CD14-positive monocyte (primary cell): ENCODE results near the gene CDC14B. TPM values are rescaled to one million over a fixed set of nuclear protein-coding genes. Genes with fewer than 3 reads are reported as not detected.
"Not testable (repeated sequence)": the region's sequence is repeated elsewhere in the genome, so short reads cannot be mapped to it uniquely, and the experiment has no call there.

Experiments used
- DNase-seq, 3 donors: peaks; one replicate each; pipeline ENCODE4 v3.0.0-alpha.2; 2011 to 2022
- H2AFZ ChIP-seq: 2 replicates; pipeline ENCODE4 v1.6.0; 2012; ENCODE audit warnings: mild to moderate bottlenecking, low read depth, low read length, inconsistent platforms; ENCODE audit not compliant: insufficient read depth, poor library complexity, severe bottlenecking
- H3K27ac ChIP-seq, 2 donors: 1 replicate in 1 of 2; 2 replicates in 1 of 2; pipeline ENCODE4 v1.5.1; 2012 to 2013; ENCODE audit warnings: low read length in 2 of 2, control low read depth in 1 of 2, inconsistent platforms in 1 of 2, low read depth in 1 of 2, mild to moderate bottlenecking in 1 of 2
- H3K27me3 ChIP-seq, 2 donors: one replicate each; pipeline versions ENCODE4 v1.6.0 to v1.6.1; 2011 to 2013; ENCODE audit warnings: low read length in 2 of 2; ENCODE audit not compliant: control insufficient read depth in 2 of 2, insufficient read depth in 2 of 2
- H3K36me3 ChIP-seq, 2 donors: replicated peaks in 1 of 2; 1 replicate in 1 of 2; 2 replicates in 1 of 2; pipeline versions ENCODE4 v1.5.1 to v1.6.1; 2012 to 2013; ENCODE audit warnings: low read length in 2 of 2, control low read depth in 1 of 2, inconsistent platforms in 1 of 2, mild to moderate bottlenecking in 1 of 2; ENCODE audit not compliant: insufficient read depth in 2 of 2, control insufficient read depth in 1 of 2
- H3K4me1 ChIP-seq, 2 donors: 1 replicate in 1 of 2; 2 replicates in 1 of 2; pipeline versions ENCODE4 v1.5.1 to v1.6.1; 2012 to 2013; ENCODE audit warnings: low read length in 2 of 2, control low read depth in 1 of 2, inconsistent platforms in 1 of 2, mild to moderate bottlenecking in 1 of 2, moderate library complexity in 1 of 2; ENCODE audit not compliant: insufficient read depth in 2 of 2, control insufficient read depth in 1 of 2
- H3K4me2 ChIP-seq: replicated peaks from 2 replicates; pipeline ENCODE3; 2012; ENCODE audit warnings: low read length, moderate library complexity, mild to moderate bottlenecking; ENCODE audit not compliant: poor library complexity, severe bottlenecking; ENCODE audit errors: extremely low read depth
- H3K4me3 ChIP-seq, 3 experiments: fragments of 200-600 bp in 1 of 3; sonication (generic) in 1 of 3; replicated peaks in 1 of 3; 1 replicate in 2 of 3; 2 replicates in 1 of 3; pipeline ENCODE4 v1.5.1; 2011 to 2013; ENCODE audit warnings: low read length in 3 of 3, mild to moderate bottlenecking in 3 of 3, control low read depth in 2 of 3, low read depth in 2 of 3, inconsistent platforms in 1 of 3, moderate library complexity in 1 of 3
- H3K79me2 ChIP-seq: 2 replicates; pipeline ENCODE4 v1.6.0; 2012; ENCODE audit warnings: mild to moderate bottlenecking, control low read depth, inconsistent platforms, low read length, moderate library complexity; ENCODE audit not compliant: insufficient read depth
- H3K9ac ChIP-seq: 2 replicates; pipeline ENCODE4 v1.6.0; 2017; ENCODE audit warnings: low read length, mild to moderate bottlenecking; ENCODE audit not compliant: insufficient read depth, poor library complexity, severe bottlenecking
- H3K9me3 ChIP-seq, 2 donors: replicated peaks in 1 of 2; 1 replicate in 1 of 2; 2 replicates in 1 of 2; pipeline versions ENCODE4 v1.5.1 to v1.6.1; 2012 to 2013; ENCODE audit warnings: low read length in 2 of 2, control low read depth in 1 of 2; ENCODE audit not compliant: control insufficient read depth in 1 of 2, insufficient read depth in 1 of 2
- H4K20me1 ChIP-seq: 2 replicates; pipeline ENCODE4 v1.6.0; 2012; ENCODE audit warnings: mild to moderate bottlenecking, low read length, control low read depth, moderate library complexity; ENCODE audit not compliant: insufficient read depth
- H3K27ac Mint-ChIP-seq, 7 donors: one replicate each; pipeline ENCODE4 v1.8.0; 2020; ENCODE audit warnings: mild to moderate bottlenecking in 7 of 7, mixed read lengths in 7 of 7, moderate library complexity in 6 of 7, inconsistent platforms in 2 of 7
- H3K27me3 Mint-ChIP-seq, 3 donors: one replicate each; pipeline ENCODE4 v1.8.0; 2021 to 2022; ENCODE audit warnings: low read depth in 3 of 3, mild to moderate bottlenecking in 3 of 3, mixed read lengths in 3 of 3, moderate library complexity in 3 of 3, inconsistent platforms in 1 of 3
- H3K36me3 Mint-ChIP-seq, 2 donors: one replicate each; pipeline ENCODE4 v1.8.0; 2020; ENCODE audit warnings: mixed read lengths in 2 of 2, inconsistent platforms in 1 of 2, mild to moderate bottlenecking in 1 of 2
- H3K4me1 Mint-ChIP-seq: one replicate; pipeline ENCODE4 v1.8.0; 2020; ENCODE audit warnings: mild to moderate bottlenecking, mixed read lengths
- H3K4me3 Mint-ChIP-seq, 2 donors: one replicate each; pipeline ENCODE4 v1.8.0; 2020; ENCODE audit warnings: mild to moderate bottlenecking in 2 of 2, mixed read lengths in 2 of 2, moderate library complexity in 1 of 2
- H3K9me3 Mint-ChIP-seq, 7 donors: one replicate each; pipeline ENCODE4 v1.8.0; 2020 to 2022; ENCODE audit warnings: mixed read lengths in 7 of 7, mild to moderate bottlenecking in 6 of 7, moderate library complexity in 6 of 7, inconsistent platforms in 2 of 7
- WGBS: methylation state at CpG from one replicate; pipeline ENCODE4 v1.1.5; 2013; ENCODE audit warnings: missing lambda C conversion rate; ENCODE audit not compliant: insufficient coverage; 5-methylcytosine and 5-hydroxymethylcytosine counted together
- intact Hi-C, 2 donors: fragments of 100-400 bp; cut with micrococcal nuclease; formaldehyde crosslinking; loops; one replicate each; pipeline versions ENCODE4 v1.15.0 to v1.15.1; 2023
- polyA plus RNA-seq, 3 donors: library from polyadenylated mRNA; depleted of rRNA in 1 of 3; unstranded in 2 of 3; stranded (reverse) in 1 of 3; fragments of 300-500 nt in 2 of 3; fragments of >200 nt in 1 of 3; fragmentation: Illumina TruSeq in 2 of 3; gene quantifications; 1 replicate in 2 of 3; 2 replicates in 1 of 3; pipeline ENCODE4 v1.2.3, GENCODE V29; 2012 to 2021
- TF ChIP-seq, protein P1 (sequence below): fragments of 200-600 bp; IDR thresholded peaks from one replicate; pipeline ENCODE4 v1.8.0; 2022; ENCODE audit warnings: antibody characterized with exemption, mild to moderate bottlenecking

Gene CDC14B
- polyA plus RNA-seq, 3 donors = 0.03 to 0.47 (median 0.44) TPM

DNA sequence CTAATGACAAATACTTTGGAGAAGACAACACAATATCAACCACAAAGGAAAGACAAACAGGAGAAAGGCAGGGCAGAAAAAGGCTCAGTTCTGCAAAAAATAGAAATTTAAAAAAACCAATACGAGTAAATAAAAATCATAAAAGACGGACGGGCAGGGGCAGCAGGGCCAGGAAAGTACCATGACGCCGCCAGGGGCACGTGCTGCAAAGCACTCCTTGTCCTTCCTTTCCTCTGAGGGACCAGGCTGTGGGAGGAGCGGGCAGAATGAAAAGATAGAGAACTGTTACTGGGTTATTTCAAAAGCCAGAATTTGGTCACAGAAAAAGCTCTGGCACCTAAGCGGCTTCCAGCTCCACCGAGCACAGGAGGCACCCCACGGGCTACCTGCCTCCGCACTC lies 115.7 kb downstream of the CDC14B start:
- H3K27ac ChIP-seq = no peak overlapping the region
- H2AFZ ChIP-seq = no peak overlapping the region
- no peaks in the 10 kb centered on the region for H3K9me3 ChIP-seq
- no peak overlapping the region for H3K4me3 ChIP-seq
- no peaks in the 10 kb centered on the region for H3K27me3 ChIP-seq
- Mint-ChIP-seq H3K9me3 (no peaks in the 10 kb centered on the region), H3K27ac (no peak overlapping the region), H3K27me3 (peaks cover 0 to 4% (median 2%) of the 10 kb centered on the region in 3 donors), H3K36me3 (no peaks in the 10 kb centered on the region), H3K4me1 (no peaks in the 10 kb centered on the region), H3K4me3 (no peak overlapping the region)
- no peaks in the 10 kb centered on the region for H3K36me3 ChIP-seq
- no peak overlapping the region for H3K9ac ChIP-seq
- WGBS = 96% methylated on average over 10 of the region's 11 CpGs
- no peaks in the 10 kb centered on the region for H3K4me1 ChIP-seq
- no peak overlapping the region for H3K4me2 ChIP-seq
- DNase-seq = no peak
- H4K20me1 ChIP-seq = no peaks in the 10 kb centered on the region
- intact Hi-C loops = no loop called here
- TF ChIP-seq, protein P1, sequence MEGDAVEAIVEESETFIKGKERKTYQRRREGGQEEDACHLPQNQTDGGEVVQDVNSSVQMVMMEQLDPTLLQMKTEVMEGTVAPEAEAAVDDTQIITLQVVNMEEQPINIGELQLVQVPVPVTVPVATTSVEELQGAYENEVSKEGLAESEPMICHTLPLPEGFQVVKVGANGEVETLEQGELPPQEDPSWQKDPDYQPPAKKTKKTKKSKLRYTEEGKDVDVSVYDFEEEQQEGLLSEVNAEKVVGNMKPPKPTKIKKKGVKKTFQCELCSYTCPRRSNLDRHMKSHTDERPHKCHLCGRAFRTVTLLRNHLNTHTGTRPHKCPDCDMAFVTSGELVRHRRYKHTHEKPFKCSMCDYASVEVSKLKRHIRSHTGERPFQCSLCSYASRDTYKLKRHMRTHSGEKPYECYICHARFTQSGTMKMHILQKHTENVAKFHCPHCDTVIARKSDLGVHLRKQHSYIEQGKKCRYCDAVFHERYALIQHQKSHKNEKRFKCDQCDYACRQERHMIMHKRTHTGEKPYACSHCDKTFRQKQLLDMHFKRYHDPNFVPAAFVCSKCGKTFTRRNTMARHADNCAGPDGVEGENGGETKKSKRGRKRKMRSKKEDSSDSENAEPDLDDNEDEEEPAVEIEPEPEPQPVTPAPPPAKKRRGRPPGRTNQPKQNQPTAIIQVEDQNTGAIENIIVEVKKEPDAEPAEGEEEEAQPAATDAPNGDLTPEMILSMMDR = no peak
- H3K79me2 ChIP-seq = no peaks in the 10 kb centered on the region

DNA sequence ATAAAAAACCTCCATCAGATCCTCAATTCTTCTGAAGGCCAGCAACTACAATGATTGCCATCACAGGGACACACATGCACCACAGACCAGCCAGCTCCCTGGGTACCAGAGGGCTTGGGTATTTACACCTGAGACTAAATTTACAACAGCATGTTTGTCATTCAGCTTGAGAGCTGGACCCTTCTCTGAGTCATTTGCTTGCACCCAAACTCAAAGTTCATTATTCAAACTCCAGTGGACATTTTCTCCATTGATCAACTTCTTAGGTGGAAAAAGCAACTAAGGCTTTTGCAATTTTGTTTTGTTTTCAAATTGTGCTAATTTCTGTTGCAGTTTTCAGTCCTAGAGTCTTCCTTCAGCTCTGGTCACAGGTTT lies 116.3 kb downstream of the CDC14B start:
- H3K9ac ChIP-seq, H3K9me3 ChIP-seq, H3K27ac Mint-ChIP-seq, H3K27me3 Mint-ChIP-seq, H3K4me2 ChIP-seq, H3K4me1 ChIP-seq, H3K36me3 ChIP-seq, H3K36me3 Mint-ChIP-seq, H3K9me3 Mint-ChIP-seq, H3K79me2 ChIP-seq, H3K27ac ChIP-seq, DNase-seq, H2AFZ ChIP-seq, H4K20me1 ChIP-seq, H3K4me1 Mint-ChIP-seq, H3K4me3 ChIP-seq, H3K27me3 ChIP-seq, H3K4me3 Mint-ChIP-seq, intact Hi-C loops: not testable (repeated sequence)
